Activated gamma-delta T cell treated with Interleukin-2 at 50 U/mL for 16 hours (primary cell): ENCODE measurements around the gene UAP1.
"Not testable (repeated sequence)": the region's sequence is repeated elsewhere in the genome, so short reads cannot be mapped to it uniquely, and the experiment has no call there.

Experiments used
- DNase-seq: peaks from one replicate; pipeline ENCODE4 v3.0.0-alpha.2; 2020

The UAP1 gene

DNA sequence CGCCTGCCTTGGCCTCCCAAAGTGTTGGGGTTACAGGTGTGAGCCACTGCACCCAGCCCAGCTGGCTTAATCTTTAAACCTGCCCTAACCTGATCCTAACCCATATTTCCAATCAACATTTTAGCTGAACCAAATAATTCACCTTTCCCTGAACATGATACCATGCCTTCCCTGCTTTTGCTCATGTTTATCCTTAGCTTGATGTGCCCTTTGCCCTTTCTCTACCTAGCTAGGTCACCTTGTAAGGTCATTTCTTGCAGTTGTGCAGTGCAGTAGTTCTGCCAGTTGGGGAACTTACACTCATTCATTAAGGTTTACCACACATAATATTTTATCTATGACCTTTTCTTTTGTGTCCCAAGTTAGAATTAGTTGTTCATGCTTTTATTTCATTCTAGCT lies 5.3 kb downstream of the UAP1 start:
- no peak for DNase-seq

- DNase-seq = no peak
Measured at GRCh38 chr1:162568802-162569201, 7.3 kb downstream of the UAP1 start.

- no peak for DNase-seq
Measured at GRCh38 chr1:162570718-162571117, 9.2 kb downstream of the UAP1 start.

DNA sequence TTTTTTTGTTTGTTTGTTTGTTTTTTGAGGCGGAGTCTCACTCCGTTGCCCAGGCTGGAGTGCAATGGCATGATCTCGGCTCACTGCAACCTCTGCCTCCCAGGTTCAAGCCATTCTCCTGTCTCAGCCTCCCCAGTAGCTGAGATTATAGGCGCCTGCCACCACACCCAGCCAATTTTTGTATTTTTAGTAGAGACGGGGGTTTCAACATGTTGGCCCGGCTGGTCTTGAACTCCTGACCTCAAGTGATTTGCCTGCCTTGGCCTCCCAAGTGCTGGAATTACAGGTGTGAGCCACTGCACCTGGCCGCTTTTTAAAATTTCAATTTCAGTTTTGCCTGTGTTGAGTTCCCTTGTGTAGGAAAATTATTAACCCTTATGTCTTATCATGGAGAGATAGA lies 9.6 kb downstream of the UAP1 start:
- DNase-seq = not testable (repeated sequence)

GRCh38 chr1:162571696-162572095 lies 10.2 kb downstream of the UAP1 start:
- DNase-seq = no peak

DNA sequence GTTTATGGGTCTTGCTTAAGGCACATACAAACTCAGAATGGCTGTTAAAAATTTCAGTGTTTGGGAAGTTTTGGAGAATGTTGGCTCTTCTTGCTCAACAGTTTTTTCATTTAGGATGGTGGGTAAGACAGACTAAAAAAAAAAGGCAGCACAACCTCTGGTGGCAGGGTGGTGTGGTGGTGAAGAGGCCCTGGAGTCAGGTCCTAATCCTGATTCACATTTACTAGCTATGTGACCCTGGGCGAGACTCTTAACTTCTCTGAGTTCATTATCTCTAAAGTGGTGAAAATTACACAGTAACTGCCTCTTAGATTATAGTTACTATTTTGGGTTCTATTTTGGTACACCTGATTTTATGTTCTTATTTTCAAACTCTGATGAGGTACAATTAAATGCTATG lies 11.6 kb downstream of the UAP1 start:
- no peak for DNase-seq

DNA sequence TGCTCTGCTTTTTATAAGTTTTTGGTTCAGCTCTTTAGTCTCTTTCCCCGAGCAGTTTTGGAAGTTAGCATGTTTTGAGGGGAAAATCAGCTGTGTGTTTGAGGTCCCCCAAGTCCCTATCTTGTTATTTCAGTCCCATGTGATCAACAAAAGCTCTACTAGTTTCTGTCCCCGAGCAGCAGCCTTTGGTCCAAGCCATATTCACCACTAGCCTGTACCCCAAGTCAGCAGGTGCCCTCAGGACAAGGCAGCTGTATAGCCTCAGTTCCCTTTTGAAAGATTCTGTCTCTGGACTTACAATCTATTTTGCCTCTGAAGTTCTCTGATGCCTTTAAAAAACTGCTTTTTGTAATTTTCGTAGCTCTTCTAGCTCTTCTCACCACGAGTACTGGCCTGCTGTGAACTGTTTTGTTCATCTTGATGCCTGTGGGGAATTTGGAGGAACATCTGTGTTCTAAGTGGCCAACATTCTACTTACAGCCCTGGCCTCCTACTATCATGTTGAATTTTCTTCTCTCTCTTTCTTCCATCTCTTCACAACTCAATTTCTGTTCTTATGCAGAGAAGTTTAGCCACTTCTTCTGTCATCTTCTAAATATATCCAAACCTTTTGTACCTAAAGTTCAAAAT lies 16.7 kb downstream of the UAP1 start:
- DNase-seq = no peak

DNA sequence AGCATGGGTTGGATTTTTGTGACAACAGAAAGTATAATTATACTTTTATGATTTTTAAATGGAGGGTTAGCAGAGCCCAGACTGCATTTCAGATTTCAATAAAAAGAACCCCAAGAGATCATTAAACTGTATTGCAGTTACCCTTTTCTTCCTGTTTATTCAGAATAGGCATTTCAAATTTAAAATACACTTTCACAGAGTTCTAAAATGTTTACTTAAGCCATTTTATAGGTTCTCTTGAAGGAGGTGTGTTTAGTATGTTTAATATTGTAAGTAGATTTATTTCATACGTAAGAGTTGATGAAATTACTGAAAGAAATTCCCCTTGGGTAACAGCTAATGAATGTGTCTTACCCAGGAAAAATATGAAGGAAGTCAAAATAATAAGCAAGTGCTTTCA lies 17.4 kb downstream of the UAP1 start:
- DNase-seq = no peak

- no peak for DNase-seq
Measured at GRCh38 chr1:162580308-162580707, 18.8 kb downstream of the UAP1 start.

- DNase-seq = not testable (repeated sequence)
Measured at GRCh38 chr1:162582901-162583300, 21.4 kb downstream of the UAP1 start.

GRCh38 chr1:162585101-162585500 lies 23.6 kb downstream of the UAP1 start:
- not testable (repeated sequence) for DNase-seq

GRCh38 chr1:162587347-162587746 lies 25.8 kb downstream of the UAP1 start:
- no peak for DNase-seq

- no peak for DNase-seq
Measured at GRCh38 chr1:162587761-162588260, 26.3 kb downstream of the UAP1 start.

DNA sequence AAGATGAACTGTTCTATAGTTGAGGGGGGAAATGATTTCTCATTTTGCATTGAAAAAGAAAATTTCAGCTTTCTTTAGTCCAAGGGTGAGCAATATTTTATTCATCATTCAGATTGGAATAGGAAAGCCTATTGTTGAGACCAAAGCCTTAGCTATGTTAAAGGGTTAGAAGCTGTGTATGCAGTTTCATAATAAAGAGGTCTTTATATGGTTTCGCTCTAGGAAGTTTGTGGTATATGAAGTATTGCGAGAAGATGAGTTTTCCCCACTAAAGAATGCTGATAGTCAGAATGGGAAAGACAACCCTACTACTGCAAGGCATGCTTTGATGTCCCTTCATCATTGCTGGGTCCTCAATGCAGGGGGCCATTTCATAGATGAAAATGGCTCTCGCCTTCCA lies 28.6 kb downstream of the UAP1 start:
- no peak for DNase-seq

DNA sequence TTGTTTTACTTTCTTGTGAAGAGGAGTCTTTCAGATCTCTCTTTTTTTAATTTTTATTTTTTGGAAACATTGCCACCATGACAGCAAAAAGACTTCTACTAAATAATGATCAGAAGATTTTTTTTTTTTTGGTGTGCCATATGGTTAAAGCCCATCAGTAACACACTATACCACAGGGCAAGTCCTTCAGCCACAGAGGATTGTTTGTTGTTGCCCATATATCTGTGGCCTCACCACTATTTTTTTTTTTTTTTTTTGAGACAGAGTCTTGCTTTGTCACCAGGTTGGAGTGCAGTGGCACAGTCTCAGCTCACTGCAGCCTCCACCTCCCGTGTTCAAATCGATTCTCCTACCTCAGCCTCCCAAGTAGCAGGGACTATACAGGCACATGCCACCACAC lies 29.2 kb downstream of the UAP1 start:
- no peak for DNase-seq

GRCh38 chr1:162596514-162597170 lies 35.1 kb downstream of the UAP1 start:
- DNase-seq = no peak

DNA sequence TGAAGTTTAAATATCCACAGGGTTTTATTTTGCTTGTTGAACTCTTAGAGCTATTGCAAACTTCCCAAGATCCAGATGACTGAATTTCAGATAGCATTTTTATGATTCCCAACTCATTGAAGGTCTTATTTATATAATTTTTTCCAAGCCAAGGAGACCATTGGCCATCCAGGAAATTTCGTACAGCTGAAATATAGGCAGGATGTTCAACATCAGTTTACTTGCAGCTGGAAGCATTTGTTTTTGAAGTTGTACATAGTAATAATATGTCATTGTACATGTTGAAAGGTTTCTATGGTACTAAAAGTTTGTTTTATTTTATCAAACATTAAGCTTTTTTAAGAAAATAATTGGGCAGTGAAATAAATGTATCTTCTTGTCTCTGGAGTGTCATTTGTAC lies 37.9 kb downstream of the UAP1 start:
- DNase-seq = no peak

DNA sequence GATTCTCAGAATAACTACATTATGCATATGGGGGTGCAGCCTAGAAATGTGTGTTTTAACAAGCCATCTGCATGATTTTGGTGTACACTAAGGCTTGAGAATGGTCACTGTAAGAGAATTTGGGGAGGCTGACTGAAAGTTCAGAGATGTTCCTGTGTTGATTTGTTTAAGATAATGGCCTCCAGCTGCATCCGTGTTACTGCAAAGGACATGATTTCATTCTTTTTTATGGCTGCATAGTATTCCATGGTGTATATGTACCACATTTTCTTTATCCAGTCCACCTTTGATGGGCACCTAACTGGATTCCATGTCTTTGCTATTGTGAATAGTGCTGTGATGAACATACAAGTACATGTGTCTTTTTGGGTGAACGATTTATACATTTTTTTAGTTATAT lies 41.6 kb downstream of the UAP1 start:
- DNase-seq = not testable (repeated sequence)

GRCh38 chr1:162605225-162605927 lies 43.9 kb downstream of the UAP1 start:
- DNase-seq = no peak

GRCh38 chr1:162609306-162609705 lies 47.8 kb downstream of the UAP1 start:
- no peak for DNase-seq

- no peak for DNase-seq
Measured at GRCh38 chr1:162612606-162613400, 51.3 kb downstream of the UAP1 start.

- DNase-seq = no peak
Measured at GRCh38 chr1:162616848-162617247, 55.3 kb downstream of the UAP1 start.

GRCh38 chr1:162617513-162617912 lies 56.0 kb downstream of the UAP1 start:
- no peak for DNase-seq
